Measurements from ENCODE around the gene MYL12B.
A peak's percentile ranks its signal among the peaks of the same experiment; 100 is the strongest.
"Not testable (repeated sequence)": the region's sequence is repeated elsewhere in the genome, so short reads cannot be mapped to it uniquely, and the experiment has no call there.

The MYL12B gene

GRCh38 chr18:3269914-3270299 lies 8.0 kb downstream of the MYL12B start:
- no peak overlapping the region for H2AFZ ChIP-seq (ENCODE audit: insufficient read depth, low read length, poor library complexity)
- no peak overlapping the region for H2BK12ac ChIP-seq (ENCODE audit: low read length)
- no peak overlapping the region for H3K18ac ChIP-seq (ENCODE audit: low read length)
- H3K36me3 ChIP-seq (ENCODE audit: control insufficient read depth in 1 of 2, insufficient read depth in 2 of 2, low read length in 2 of 2): peaks cover 9 to 17% of the 10 kb centered on the region in 2 experiments
- no peaks in the 10 kb centered on the region for H3K79me1 ChIP-seq (ENCODE audit: low read length)
- peaks cover 5 to 19% of the 10 kb centered on the region in 2 experiments for H3K4me1 ChIP-seq (ENCODE audit: control insufficient read depth in 1 of 2, insufficient read depth in 2 of 2, low read length in 2 of 2)
- H2AK5ac ChIP-seq (ENCODE audit: low read length): no peak overlapping the region
- H3K27ac ChIP-seq (ENCODE audit: low read depth, low read length): no peak overlapping the region
- H2BK120ac ChIP-seq (ENCODE audit: insufficient read depth, low read length, poor library complexity): no peak overlapping the region
- no peaks in the 10 kb centered on the region for H3K27me3 ChIP-seq (ENCODE audit: insufficient read depth, low read length)
- H3K9ac ChIP-seq (ENCODE audit: low read length): no peak overlapping the region
- no peak for DNase-seq
- H3K14ac ChIP-seq (ENCODE audit: low read length): no peak overlapping the region
- no peak overlapping the region for H4K12ac ChIP-seq (ENCODE audit: low read depth, low read length)
- H4K8ac ChIP-seq (ENCODE audit: low read depth, low read length): no peak overlapping the region
- no peak overlapping the region for H3K23ac ChIP-seq (ENCODE audit: low read length)
- peak overlapping the region; percentile 9 for H3K4ac ChIP-seq (ENCODE audit: low read depth, low read length)
- WGBS (ENCODE audit: extremely low coverage, insufficient coverage, insufficient read length): no CpG with 5 or more reads among the region's 1 CpG
- peaks cover 14% of the 10 kb centered on the region for H3K79me2 ChIP-seq (ENCODE audit: control insufficient read depth, insufficient read depth, low read length, poor library complexity)
- no peak overlapping the region for H3K4me2 ChIP-seq (ENCODE audit: low read length)
- no peak overlapping the region for H2BK5ac ChIP-seq (ENCODE audit: low read depth, low read length, poor library complexity)
- H3K4me3 ChIP-seq (ENCODE audit: low read depth, low read length): no peak overlapping the region
- H3K9me3 ChIP-seq (ENCODE audit: insufficient read depth, low read depth, low read length): no peaks in the 10 kb centered on the region
- H4K91ac ChIP-seq (ENCODE audit: low read depth, low read length): no peak overlapping the region

- Histone ChIP-seq H3K36me3 (ENCODE audit: control insufficient read depth in 1 of 2, insufficient read depth in 2 of 2, low read length in 2 of 2) (peaks cover 6 to 24% of the 10 kb centered on the region in 2 experiments), H3K27me3 (ENCODE audit: insufficient read depth, low read length) (no peaks in the 10 kb centered on the region), H2BK12ac (ENCODE audit: low read length) (no peak overlapping the region), H3K27ac (ENCODE audit: low read depth, low read length) (no peak overlapping the region), H3K9ac (ENCODE audit: low read length) (no peak overlapping the region), H2BK120ac (ENCODE audit: insufficient read depth, low read length, poor library complexity) (no peak overlapping the region), H2BK5ac (ENCODE audit: low read depth, low read length, poor library complexity) (no peak overlapping the region), H2AK5ac (ENCODE audit: low read length) (no peak overlapping the region), H3K9me3 (ENCODE audit: insufficient read depth, low read depth, low read length) (no peaks in the 10 kb centered on the region), H3K14ac (ENCODE audit: low read length) (no peak overlapping the region), H3K79me1 (ENCODE audit: low read length) (no peaks in the 10 kb centered on the region), H4K12ac (ENCODE audit: low read depth, low read length) (no peak overlapping the region), H3K4me2 (ENCODE audit: low read length) (no peak overlapping the region), H2AFZ (ENCODE audit: insufficient read depth, low read length, poor library complexity) (no peak overlapping the region), H3K4me3 (ENCODE audit: low read depth, low read length) (no peak overlapping the region), H3K18ac (ENCODE audit: low read length) (no peak overlapping the region), H3K23ac (ENCODE audit: low read length) (no peak overlapping the region), H3K4me1 (ENCODE audit: control insufficient read depth in 1 of 2, insufficient read depth in 2 of 2, low read length in 2 of 2) (peaks cover 0 to 5% of the 10 kb centered on the region in 2 experiments), H3K4ac (ENCODE audit: low read depth, low read length) (peak overlapping the region; percentile 85), H3K79me2 (ENCODE audit: control insufficient read depth, insufficient read depth, low read length, poor library complexity) (peaks cover 6% of the 10 kb centered on the region), H4K91ac (ENCODE audit: low read depth, low read length) (no peak overlapping the region), H4K8ac (ENCODE audit: low read depth, low read length) (no peak overlapping the region)
- no peak for DNase-seq
- WGBS (ENCODE audit: extremely low coverage, insufficient coverage, insufficient read length): no CpG with 5 or more reads among the region's 3 CpGs
Measured at GRCh38 chr18:3273042-3273441, 11.1 kb downstream of the MYL12B start.

- not testable (repeated sequence) for H3K14ac ChIP-seq (ENCODE audit: low read length); H3K79me2 ChIP-seq (ENCODE audit: control insufficient read depth, insufficient read depth, low read length, poor library complexity); DNase-seq; H3K4ac ChIP-seq (ENCODE audit: low read depth, low read length); H3K4me2 ChIP-seq (ENCODE audit: low read length); H2AK5ac ChIP-seq (ENCODE audit: low read length); H2AFZ ChIP-seq (ENCODE audit: insufficient read depth, low read length, poor library complexity); H3K27me3 ChIP-seq (ENCODE audit: insufficient read depth, low read length); H4K12ac ChIP-seq (ENCODE audit: low read depth, low read length); H4K91ac ChIP-seq (ENCODE audit: low read depth, low read length); H3K9ac ChIP-seq (ENCODE audit: low read length); H4K8ac ChIP-seq (ENCODE audit: low read depth, low read length); H3K4me3 ChIP-seq (ENCODE audit: low read depth, low read length); H3K27ac ChIP-seq (ENCODE audit: low read depth, low read length); H3K9me3 ChIP-seq (ENCODE audit: insufficient read depth, low read depth, low read length); H2BK120ac ChIP-seq (ENCODE audit: insufficient read depth, low read length, poor library complexity); H3K18ac ChIP-seq (ENCODE audit: low read length); H3K4me1 ChIP-seq (ENCODE audit: control insufficient read depth in 1 of 2, insufficient read depth in 2 of 2, low read length in 2 of 2); H3K79me1 ChIP-seq (ENCODE audit: low read length); H2BK12ac ChIP-seq (ENCODE audit: low read length); H2BK5ac ChIP-seq (ENCODE audit: low read depth, low read length, poor library complexity); H3K23ac ChIP-seq (ENCODE audit: low read length)
- peaks cover 6 to 24% of the 10 kb centered on the region in 2 experiments for H3K36me3 ChIP-seq (ENCODE audit: control insufficient read depth in 1 of 2, insufficient read depth in 2 of 2, low read length in 2 of 2)
- whole genome bisulfite sequencing (ENCODE audit: extremely low coverage, insufficient coverage, insufficient read length): no CpG with 5 or more reads among the region's 7 CpGs
Measured at GRCh38 chr18:3277643-3278213, 15.8 kb downstream of the MYL12B start.

- H3K4me2 ChIP-seq (ENCODE audit: low read length): no peak overlapping the region
- H2BK12ac ChIP-seq (ENCODE audit: low read length): no peak overlapping the region
- H2AFZ ChIP-seq (ENCODE audit: insufficient read depth, low read length, poor library complexity): no peak overlapping the region
- no peak overlapping the region for H3K4ac ChIP-seq (ENCODE audit: low read depth, low read length)
- WGBS (ENCODE audit: extremely low coverage, insufficient coverage, insufficient read length): no CpG with 5 or more reads among the region's 14 CpGs
- DNase-seq: no peak
- H3K14ac ChIP-seq (ENCODE audit: low read length): no peak overlapping the region
- H3K4me3 ChIP-seq (ENCODE audit: low read depth, low read length): no peak overlapping the region
- H4K8ac ChIP-seq (ENCODE audit: low read depth, low read length): no peak overlapping the region
- H3K9me3 ChIP-seq (ENCODE audit: insufficient read depth, low read depth, low read length): no peaks in the 10 kb centered on the region
- H3K27ac ChIP-seq (ENCODE audit: low read depth, low read length): no peak overlapping the region
- no peaks in the 10 kb centered on the region for H3K27me3 ChIP-seq (ENCODE audit: insufficient read depth, low read length)
- no peak overlapping the region for H3K23ac ChIP-seq (ENCODE audit: low read length)
- no peak overlapping the region for H3K18ac ChIP-seq (ENCODE audit: low read length)
- no peak overlapping the region for H4K12ac ChIP-seq (ENCODE audit: low read depth, low read length)
- peaks cover 3% of the 10 kb centered on the region for H3K79me1 ChIP-seq (ENCODE audit: low read length)
- H3K4me1 ChIP-seq (ENCODE audit: control insufficient read depth in 1 of 2, insufficient read depth in 2 of 2, low read length in 2 of 2): peaks cover 6 to 10% of the 10 kb centered on the region in 2 experiments
- H3K79me2 ChIP-seq (ENCODE audit: control insufficient read depth, insufficient read depth, low read length, poor library complexity): no peaks in the 10 kb centered on the region
- no peak overlapping the region for H3K9ac ChIP-seq (ENCODE audit: low read length)
- peaks cover 0 to 14% of the 10 kb centered on the region in 2 experiments for H3K36me3 ChIP-seq (ENCODE audit: control insufficient read depth in 1 of 2, insufficient read depth in 2 of 2, low read length in 2 of 2)
- H4K91ac ChIP-seq (ENCODE audit: low read depth, low read length): no peak overlapping the region
- H2BK120ac ChIP-seq (ENCODE audit: insufficient read depth, low read length, poor library complexity): no peak overlapping the region
- no peak overlapping the region for H2BK5ac ChIP-seq (ENCODE audit: low read depth, low read length, poor library complexity)
- no peak overlapping the region for H2AK5ac ChIP-seq (ENCODE audit: low read length)
Measured at GRCh38 chr18:3279201-3280185, 17.6 kb downstream of the MYL12B start.
